HUDEP-2 (cell line): Measurements from ENCODE around the gene BCL2L1.

Experiments used
- DNase-seq, 76 experiments: peaks; one replicate each; lab custom pipeline; 2025; ENCODE audit not compliant: unreplicated experiment in 76 of 76; lab: John Stamatoyannopoulos, UW

The BCL2L1 gene

DNA sequence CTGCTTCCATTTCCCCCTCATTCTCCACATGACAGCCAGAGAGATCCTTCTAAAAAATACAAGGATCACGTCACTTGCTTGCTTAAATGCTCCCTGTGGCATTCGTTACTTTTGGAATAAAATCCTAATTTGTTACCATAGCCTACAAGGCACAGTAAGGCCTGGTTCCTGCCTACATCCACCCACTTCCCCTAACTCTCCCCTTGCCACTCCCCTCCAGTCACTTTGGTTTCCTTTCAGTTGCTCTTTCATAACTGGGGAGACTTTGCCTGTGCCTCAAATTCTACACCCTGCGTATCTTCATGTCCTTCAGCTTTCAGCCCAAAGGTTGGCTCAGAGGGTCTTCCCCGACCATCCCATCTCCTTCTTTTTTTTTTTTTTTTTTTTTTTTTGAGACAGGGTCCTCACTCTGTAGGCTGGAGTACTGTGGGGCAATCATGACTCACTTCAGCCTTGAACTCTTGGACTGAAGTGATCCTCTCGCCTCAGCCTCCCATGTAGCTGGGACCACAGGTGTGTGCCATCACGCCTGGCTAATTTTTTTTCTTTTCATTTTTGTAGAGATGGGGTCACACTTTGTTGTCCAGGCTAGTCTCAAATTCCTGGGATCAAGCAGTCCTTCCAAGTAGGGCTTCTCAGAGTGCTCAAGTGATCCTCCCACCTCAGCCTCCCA, 105.1 kb downstream of the BCL2L1 start:
- no peak for DNase-seq

DNA sequence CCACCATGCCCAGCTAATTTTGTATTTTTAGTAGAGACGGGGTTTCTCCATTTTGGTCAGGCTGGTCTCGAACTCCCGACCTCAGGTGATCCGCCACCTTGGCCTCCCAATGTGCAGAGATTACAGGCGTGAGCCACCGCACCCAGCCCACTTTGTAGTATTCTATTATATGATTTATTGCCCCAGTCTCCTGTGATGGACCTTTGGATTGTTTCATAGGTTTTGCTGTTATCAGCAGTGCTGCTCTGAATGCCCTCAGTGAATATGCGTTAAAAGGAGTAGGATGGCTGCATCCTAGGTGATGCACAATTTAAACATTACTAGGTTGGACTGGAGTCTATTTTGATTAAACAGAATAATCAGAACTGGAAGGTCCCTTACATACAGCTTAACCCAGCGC, 107.3 kb downstream of the BCL2L1 start:
- DNase-seq: no peak
